Mucosa of rectum (tissue), 2 donors: ENCODE results near the gene RIPOR3.

ENCODE experiments used
- H3K27ac ChIP-seq, 2 donors: one replicate each; pipeline ENCODE4 v1.7.0; 2013; ENCODE audit warnings: inconsistent platforms in 2 of 2, low read depth in 2 of 2, low read length in 2 of 2
- H3K27me3 ChIP-seq, 2 donors: one replicate each; pipeline ENCODE4 v1.7.0; 2013; ENCODE audit warnings: low read length in 2 of 2; ENCODE audit not compliant: control insufficient read depth in 2 of 2, insufficient read depth in 2 of 2
- H3K36me3 ChIP-seq, 2 donors: one replicate each; pipeline ENCODE4 v1.7.0; 2013; ENCODE audit warnings: low read length in 2 of 2; ENCODE audit not compliant: control insufficient read depth in 2 of 2, insufficient read depth in 2 of 2
- H3K4me1 ChIP-seq, 2 donors: one replicate each; pipeline ENCODE4 v1.7.0; 2013; ENCODE audit warnings: low read length in 2 of 2, mild to moderate bottlenecking in 1 of 2; ENCODE audit not compliant: control insufficient read depth in 2 of 2, insufficient read depth in 2 of 2
- H3K4me3 ChIP-seq, 2 donors: one replicate each; pipeline ENCODE4 v1.7.0; 2013; ENCODE audit warnings: low read length in 2 of 2
- H3K9ac ChIP-seq, 2 donors: one replicate each; pipeline ENCODE4 v1.7.0; 2013; ENCODE audit warnings: low read length in 2 of 2, low read depth in 1 of 2, mild to moderate bottlenecking in 1 of 2
- H3K9me3 ChIP-seq, 2 donors: one replicate each; pipeline ENCODE4 v1.7.0; 2013; ENCODE audit warnings: low read length in 2 of 2; ENCODE audit not compliant: control insufficient read depth in 2 of 2
- donor health status: healthy.
- donor health status: Normal muscosa, but diverticular disease.

The RIPOR3 gene

DNA sequence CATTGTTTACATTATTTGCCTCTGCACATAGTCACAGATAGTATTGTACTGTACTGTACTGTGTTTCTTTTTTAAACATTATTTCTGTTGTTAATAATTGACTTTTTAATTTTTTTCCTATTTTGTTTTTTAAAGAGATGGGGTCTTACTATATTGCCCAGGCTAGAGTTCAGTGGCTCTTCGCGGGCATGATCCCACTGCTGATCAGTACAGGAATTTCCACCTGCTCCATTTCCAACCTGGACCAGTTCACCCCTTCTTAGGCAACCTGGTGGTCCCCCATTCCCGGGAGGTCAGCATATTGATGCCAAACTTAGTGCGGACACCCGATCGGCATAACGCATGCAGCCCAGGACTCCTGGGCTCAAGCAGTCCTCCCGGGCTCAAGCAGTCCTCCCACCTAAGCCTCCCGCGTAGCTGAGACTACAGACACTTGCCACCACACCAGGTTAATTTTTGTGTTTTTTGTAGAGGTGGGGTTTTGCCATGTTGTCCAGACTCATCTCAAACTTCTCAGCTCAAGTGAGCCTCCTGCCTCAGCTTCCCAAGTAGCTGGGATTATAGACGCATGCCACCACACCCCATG, 133.7 kb downstream of the RIPOR3 start:
- H3K9me3 ChIP-seq, result no peaks in the 10 kb centered on the region
- no peak overlapping the region for H3K27ac ChIP-seq
- peaks cover 13 to 16% of the 10 kb centered on the region in 2 donors for H3K36me3 ChIP-seq
- H3K4me3 ChIP-seq, result no peak overlapping the region
- H3K9ac ChIP-seq, result no peak overlapping the region
- H3K4me1 ChIP-seq, result peaks cover 0 to 3% of the 10 kb centered on the region in 2 donors
- H3K27me3 ChIP-seq, result no peaks in the 10 kb centered on the region

DNA sequence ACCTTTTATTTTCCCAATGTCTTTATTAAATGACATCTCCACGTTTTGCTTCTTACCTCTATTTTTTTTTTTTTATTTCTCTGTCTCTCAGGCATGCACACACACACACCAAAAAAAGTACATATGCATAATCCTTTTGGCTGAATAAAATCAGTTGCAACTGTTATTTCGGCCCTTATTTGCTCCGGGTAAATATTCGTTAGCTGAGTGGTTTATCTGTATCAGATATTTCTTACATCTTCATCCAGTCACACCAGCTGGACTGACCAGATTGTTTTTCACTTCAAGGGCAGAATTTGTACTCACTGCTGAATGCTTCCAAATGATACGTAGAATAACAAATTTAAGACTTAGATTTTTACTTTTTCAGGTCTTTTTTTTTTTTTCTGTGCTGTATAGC, 135.7 kb downstream of the RIPOR3 start:
- Histone ChIP-seq H3K9me3 (no peaks in the 10 kb centered on the region), H3K4me1 (no peaks in the 10 kb centered on the region), H3K27me3 (no peaks in the 10 kb centered on the region), H3K27ac (no peak overlapping the region), H3K9ac (no peak overlapping the region), H3K36me3 (peaks cover 3 to 4% of the 10 kb centered on the region in 2 donors), H3K4me3 (no peak overlapping the region)

GRCh38 chr20:50554694-50555579, 136.4 kb downstream of the RIPOR3 start:
- no peaks in the 10 kb centered on the region for H3K27me3 ChIP-seq
- peaks cover 0 to 4% of the 10 kb centered on the region in 2 donors for H3K4me1 ChIP-seq
- H3K4me3 ChIP-seq, result no peak overlapping the region
- H3K9ac ChIP-seq, result no peak overlapping the region
- no peaks in the 10 kb centered on the region for H3K9me3 ChIP-seq
- H3K36me3 ChIP-seq, result peaks cover 3 to 4% of the 10 kb centered on the region in 2 donors
- H3K27ac ChIP-seq, result no peak overlapping the region

GRCh38 chr20:50552979-50553378, 138.4 kb downstream of the RIPOR3 start:
- peaks cover 0 to 6% of the 10 kb centered on the region in 2 donors for H3K4me1 ChIP-seq
- no peak overlapping the region for H3K4me3 ChIP-seq
- no peaks in the 10 kb centered on the region for H3K27me3 ChIP-seq
- H3K27ac ChIP-seq, result no peak overlapping the region
- no peaks in the 10 kb centered on the region for H3K9me3 ChIP-seq
- no peak overlapping the region for H3K9ac ChIP-seq
- peaks cover 4 to 6% of the 10 kb centered on the region in 2 donors for H3K36me3 ChIP-seq

DNA sequence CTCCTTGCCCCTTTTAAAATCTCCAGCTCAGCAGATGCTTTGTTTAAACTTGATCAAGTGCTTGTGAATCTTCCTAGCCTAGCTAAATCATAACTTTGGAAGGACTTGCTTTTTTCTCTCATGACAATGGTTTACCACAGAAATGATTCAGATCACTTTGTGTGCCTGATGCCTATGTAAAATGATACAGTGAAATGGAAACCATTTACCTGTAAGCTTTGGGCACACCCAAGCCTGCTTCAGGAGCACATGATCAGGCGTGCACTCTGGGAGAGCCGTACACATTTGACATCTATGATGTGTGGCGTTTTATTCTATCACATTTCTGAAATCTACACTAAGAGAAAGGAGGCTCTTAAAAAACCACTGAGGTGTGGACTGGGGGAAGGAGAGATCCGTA, 140.1 kb downstream of the RIPOR3 start:
- H3K4me1 ChIP-seq, result peaks cover 0 to 6% of the 10 kb centered on the region in 2 donors

GRCh38 chr20:50550531-50550930, 140.8 kb downstream of the RIPOR3 start:
- Histone ChIP-seq H3K36me3 (peaks cover 4% of the 10 kb centered on the region in 2 donors), H3K9me3 (no peaks in the 10 kb centered on the region), H3K4me1 (peaks cover 0 to 6% of the 10 kb centered on the region in 2 donors), H3K27me3 (no peaks in the 10 kb centered on the region), H3K9ac (no peak overlapping the region), H3K27ac (no peak overlapping the region), H3K4me3 (no peak overlapping the region)

More for the DNA sequence above, 140.1 kb downstream of the RIPOR3 start:
- Histone ChIP-seq H3K27ac (no peak overlapping the region), H3K4me3 (no peak overlapping the region), H3K9ac (no peak overlapping the region), H3K9me3 (no peaks in the 10 kb centered on the region), H3K27me3 (no peaks in the 10 kb centered on the region), H3K36me3 (peaks cover 4% of the 10 kb centered on the region in 2 donors)

DNA sequence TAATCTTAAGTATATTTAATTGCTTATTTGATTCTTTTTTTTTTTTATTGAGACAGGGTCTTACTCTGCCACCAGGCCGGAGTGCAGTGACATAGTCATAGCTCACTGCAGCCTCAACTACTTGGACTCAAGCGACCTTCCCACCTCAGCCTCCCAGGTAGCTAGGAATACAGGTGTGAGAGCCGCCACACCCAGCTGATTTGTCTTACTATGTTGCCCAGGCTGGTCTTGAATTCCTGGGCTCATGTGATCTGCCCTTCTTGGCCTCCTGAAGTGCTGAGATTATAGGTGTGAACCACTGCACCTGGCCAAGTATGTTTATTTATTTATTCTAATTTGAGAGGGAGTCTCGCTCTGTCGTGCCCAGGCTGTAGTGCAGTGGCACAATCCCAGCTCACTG, 142.9 kb downstream of the RIPOR3 start:
- H3K27ac ChIP-seq, result no peak overlapping the region
- H3K36me3 ChIP-seq, result peaks cover 2 to 4% of the 10 kb centered on the region in 2 donors
- no peak overlapping the region for H3K9ac ChIP-seq
- no peaks in the 10 kb centered on the region for H3K27me3 ChIP-seq
- H3K4me1 ChIP-seq, result peaks cover 0 to 6% of the 10 kb centered on the region in 2 donors
- no peaks in the 10 kb centered on the region for H3K9me3 ChIP-seq
- H3K4me3 ChIP-seq, result no peak overlapping the region

DNA sequence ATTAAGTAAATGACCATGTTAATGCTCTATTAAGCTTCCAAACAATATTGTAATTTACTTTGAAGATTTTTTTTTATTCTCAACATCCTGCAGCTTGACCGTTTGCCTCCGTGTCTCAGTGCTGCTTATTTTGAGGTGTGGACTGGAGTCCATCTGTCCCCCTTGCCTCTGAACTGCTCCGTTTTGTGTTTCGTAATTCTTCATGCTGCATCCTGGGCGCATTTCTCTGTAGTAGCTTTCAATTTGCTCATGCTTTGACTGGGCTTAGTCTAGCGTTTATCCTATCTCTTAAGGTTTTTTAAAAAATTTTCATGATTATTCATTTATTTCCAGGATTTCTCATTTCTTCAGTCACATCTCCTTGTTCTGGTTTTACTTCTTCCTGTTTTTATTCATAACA, 143.4 kb downstream of the RIPOR3 start:
- Histone ChIP-seq H3K4me1 (peaks cover 0 to 6% of the 10 kb centered on the region in 2 donors), H3K9ac (no peak overlapping the region), H3K27me3 (no peaks in the 10 kb centered on the region), H3K9me3 (no peaks in the 10 kb centered on the region), H3K27ac (no peak overlapping the region), H3K36me3 (peaks cover 2 to 4% of the 10 kb centered on the region in 2 donors), H3K4me3 (no peak overlapping the region)

DNA sequence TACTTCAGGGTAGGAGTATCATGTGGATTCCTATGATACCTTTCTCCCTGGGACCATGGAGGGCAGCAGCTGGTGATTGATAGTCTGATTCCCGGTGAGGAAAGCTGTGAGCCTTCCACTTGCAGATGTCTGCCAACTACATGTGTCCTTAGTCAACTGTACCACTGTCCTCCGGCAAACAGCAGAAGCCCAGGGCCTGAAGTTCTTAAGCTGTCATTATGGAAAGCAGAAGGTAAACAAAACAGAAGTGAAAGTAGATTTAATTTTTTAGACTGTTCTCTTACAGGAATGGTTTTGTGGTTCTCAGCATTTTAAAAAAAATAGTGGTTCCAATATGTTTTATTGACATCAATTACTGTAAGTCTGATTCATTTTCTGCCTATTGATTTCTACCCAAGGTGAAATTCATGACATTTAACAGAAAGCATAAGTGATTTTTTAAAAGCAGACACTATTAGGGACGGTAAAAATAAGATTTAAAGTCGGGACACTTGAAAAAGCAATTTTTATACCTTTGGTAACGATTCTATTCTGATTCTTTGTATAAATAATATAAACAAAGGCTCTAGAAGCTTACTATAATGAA, 144.5 kb downstream of the RIPOR3 start:
- Histone ChIP-seq H3K9me3 (no peaks in the 10 kb centered on the region), H3K9ac (no peak overlapping the region), H3K27ac (peak overlapping the region in 1 of 2 donors; percentile 10)

GRCh38 chr20:50545126-50545525, 146.2 kb downstream of the RIPOR3 start:
- H3K27ac ChIP-seq, result no peak overlapping the region
- peaks cover 4 to 11% of the 10 kb centered on the region in 2 donors for H3K4me1 ChIP-seq

More for the DNA sequence above, 144.5 kb downstream of the RIPOR3 start:
- H3K4me1 ChIP-seq, result peaks cover 0 to 6% of the 10 kb centered on the region in 2 donors
- H3K4me3 ChIP-seq, result peak overlapping the region in 1 of 2 donors; percentile 23
- peaks cover 2 to 4% of the 10 kb centered on the region in 2 donors for H3K36me3 ChIP-seq
- no peaks in the 10 kb centered on the region for H3K27me3 ChIP-seq

More at GRCh38 chr20:50545126-50545525, 146.2 kb downstream of the RIPOR3 start:
- Histone ChIP-seq H3K9ac (no peak overlapping the region), H3K36me3 (peaks cover 0 to 4% of the 10 kb centered on the region in 2 donors), H3K4me3 (no peak overlapping the region), H3K9me3 (no peaks in the 10 kb centered on the region), H3K27me3 (no peaks in the 10 kb centered on the region)
